ENCODE data around the gene MSX1.
"Not testable (repeated sequence)": the region's sequence is repeated elsewhere in the genome, so short reads cannot be mapped to it uniquely, and the experiment has no call there.

Gene MSX1

GRCh38 chr4:4859325-4859798 is at the start of gene MSX1:
Gene MSX1, plus strand, starts transcription at chr4:4859665. Its CDS starts 235 bp downstream, at chr4:4859900.
- peak; percentile 66 to 68 for DNase-seq

DNA sequence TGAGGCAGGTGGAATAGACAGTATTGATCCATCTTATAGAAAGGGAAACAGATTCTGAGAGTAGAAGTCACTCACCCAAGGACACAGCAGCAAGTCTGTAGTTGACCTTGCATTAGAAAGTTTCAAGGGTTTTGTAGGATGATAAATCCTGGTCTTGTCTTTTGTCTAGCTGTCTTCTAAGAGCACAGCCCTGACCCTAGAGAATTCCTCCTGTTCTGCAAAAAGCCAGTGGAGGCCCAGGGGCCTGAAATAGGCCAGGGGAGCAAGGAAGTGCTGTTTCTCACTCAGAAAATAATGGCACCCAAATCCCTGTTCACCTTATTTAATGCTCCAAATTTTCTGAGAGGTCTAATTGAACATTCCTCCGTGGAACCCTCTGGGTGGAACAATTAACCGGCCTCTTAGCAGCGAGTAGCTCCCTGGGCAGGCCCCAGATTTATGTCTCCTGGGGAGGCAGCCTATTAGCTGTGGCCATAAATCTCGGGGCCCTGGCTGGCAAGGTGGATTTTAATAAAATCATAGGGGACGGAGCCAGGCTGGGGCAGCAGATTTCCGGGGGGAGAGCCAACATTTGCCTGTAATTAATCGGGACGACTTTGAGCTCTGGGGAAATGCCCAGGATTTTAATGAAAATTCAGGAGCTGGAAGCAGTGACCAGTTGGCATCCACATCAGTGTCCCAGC is 49.2 kb upstream of the MSX1 start:
- no peak for DNase-seq

DNA sequence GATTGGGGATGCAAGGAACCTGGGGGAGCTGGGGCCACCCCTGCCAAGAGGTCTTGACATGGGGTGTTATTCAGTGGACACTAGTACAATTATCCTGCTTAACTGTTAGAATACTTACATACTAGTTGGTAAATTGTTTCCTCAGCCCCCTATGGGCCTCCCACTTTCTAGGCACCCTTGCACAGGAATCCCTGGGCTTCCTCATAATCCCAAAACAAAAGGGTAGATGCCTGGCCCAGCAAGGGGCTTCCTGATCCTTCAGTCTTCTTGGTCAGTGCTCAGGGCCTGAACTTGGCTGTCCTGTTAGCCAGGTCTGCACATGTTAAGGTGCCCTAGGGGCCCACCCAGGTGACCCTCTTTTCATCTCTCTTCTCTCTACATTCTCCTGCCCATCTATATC is 48.7 kb upstream of the MSX1 start:
- DNase-seq, result no peak

DNA sequence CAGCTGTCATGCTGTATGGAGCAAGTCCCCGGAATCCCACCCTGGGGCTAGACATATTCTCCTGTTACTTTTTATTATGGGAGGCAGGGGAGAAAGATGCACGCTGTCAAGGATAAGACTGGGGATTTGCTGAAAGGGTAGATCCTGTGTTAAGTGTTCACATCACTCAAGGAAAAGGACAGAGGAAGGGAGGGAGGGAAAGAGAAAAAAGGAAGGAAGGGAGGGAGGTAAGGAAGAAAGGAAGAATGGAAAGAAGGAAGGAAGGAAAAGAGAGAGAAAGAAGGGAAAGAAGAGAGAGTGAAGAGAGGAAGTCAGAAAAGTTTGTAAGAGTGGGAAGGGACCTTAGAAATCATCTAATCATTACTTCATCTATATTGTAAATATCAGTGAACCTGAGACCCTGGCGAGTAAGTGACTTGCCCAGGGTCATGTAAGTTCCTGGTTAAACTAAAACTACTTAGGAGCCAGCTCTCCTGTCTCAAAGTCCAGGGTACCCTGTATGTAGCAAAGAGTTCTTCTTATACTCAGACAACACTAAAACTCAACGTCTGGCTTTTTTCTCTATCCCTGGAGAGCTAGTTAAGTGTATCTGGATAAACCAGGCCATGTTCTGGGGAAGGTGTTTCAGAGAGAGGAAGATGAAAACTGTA is 47.2 kb upstream of the MSX1 start:
- no peak for DNase-seq

- DNase-seq, result no peak
Measured at GRCh38 chr4:4818415-4819212, 40.9 kb upstream of the MSX1 start.

DNA sequence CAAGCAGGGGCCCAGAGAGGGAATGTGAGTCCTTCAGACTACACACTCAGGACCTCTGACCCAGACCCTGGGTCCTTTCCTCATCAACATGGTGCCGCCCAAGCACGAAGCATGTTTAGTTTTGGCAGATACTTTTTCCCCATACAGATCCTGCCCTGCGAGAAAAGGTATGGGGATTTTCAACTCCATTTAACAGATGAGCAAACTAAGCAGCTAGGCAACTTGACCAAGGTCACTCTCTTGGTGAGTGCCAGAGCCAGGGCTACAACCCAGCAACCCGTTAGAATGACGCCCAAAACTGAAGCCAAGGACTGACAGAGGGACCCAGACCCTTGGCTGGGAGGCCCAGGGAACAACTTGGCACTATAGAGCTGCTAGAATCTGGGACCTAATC is 40.3 kb upstream of the MSX1 start:
- no peak for DNase-seq

GRCh38 chr4:4820261-4820660 is 39.2 kb upstream of the MSX1 start:
- DNase-seq, result no peak

GRCh38 chr4:4820739-4821138 is 38.7 kb upstream of the MSX1 start:
- DNase-seq, result no peak

GRCh38 chr4:4821577-4821976 is 37.9 kb upstream of the MSX1 start:
- no peak for DNase-seq

DNA sequence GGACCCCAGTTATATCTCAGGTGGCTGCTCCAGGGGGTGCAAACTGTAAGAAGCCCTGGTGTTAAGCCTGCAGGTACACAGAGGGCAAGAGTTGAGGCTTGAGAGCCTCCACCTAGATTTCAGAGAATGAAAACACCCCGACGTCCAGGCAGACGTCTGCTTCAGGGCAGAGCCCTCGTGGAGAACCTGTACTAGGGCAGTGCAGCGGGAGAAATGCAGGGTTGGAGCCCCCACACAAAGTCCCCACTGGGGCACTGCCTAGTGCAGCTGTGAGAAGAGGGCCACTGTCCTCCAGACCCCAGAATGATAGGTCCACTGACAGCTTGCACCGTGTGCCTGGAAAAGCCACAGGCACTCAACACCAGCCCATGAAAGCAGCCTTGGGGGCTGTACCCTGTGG is 37.2 kb upstream of the MSX1 start:
- not testable (repeated sequence) for DNase-seq

- DNase-seq, result no peak
Measured at GRCh38 chr4:4823621-4824162, 35.8 kb upstream of the MSX1 start.

- DNase-seq, result no peak
Measured at GRCh38 chr4:4824232-4824631, 35.2 kb upstream of the MSX1 start.

- DNase-seq, result no peak
Measured at GRCh38 chr4:4825431-4825830, 34.0 kb upstream of the MSX1 start.

GRCh38 chr4:4829837-4830236 is 29.6 kb upstream of the MSX1 start:
- DNase-seq, result no peak

- DNase-seq, result no peak
Measured at GRCh38 chr4:4831266-4831665, 28.2 kb upstream of the MSX1 start.

GRCh38 chr4:4831825-4832224 is 27.6 kb upstream of the MSX1 start:
- DNase-seq, result no peak

DNA sequence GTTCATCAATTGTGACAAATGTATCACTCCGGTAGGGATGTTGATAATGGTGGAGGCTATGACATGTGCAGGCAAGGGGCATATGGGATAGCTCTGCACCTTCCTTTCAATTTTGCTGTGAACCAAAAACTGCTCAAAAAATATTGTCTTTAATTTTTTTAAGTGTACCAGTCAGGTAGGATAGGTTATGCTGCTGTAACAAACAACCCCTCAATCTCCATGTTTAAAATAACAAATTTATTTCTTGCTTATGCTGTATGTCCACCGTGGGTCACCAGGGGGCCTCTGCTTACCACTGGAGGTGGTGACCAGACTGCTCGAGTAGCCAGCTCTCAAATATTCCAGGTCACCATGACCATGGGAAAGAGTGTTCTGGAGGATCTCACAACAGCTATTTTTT is 23.4 kb upstream of the MSX1 start:
- no peak for DNase-seq

DNA sequence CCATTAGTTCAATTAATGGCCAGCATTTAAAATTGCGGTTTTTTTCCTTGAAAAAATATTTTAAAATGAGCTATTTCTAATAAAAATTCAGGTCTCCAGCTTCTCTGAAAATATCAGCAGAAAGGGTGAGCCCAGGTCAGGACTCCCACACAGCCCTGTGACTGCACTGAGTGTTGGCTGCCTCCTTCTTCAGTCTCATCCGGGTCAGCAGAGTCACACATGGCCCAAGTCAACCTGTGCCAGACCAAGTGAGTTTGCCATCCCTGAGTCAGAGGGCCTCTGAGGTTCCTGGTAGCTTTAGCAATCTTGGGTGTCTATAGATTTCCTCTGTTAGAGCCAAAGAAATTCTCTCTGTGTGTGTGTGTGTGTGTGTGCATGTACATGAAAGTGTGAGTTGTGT is 22.1 kb upstream of the MSX1 start:
- DNase-seq, result no peak

- no peak for DNase-seq
Measured at GRCh38 chr4:4838051-4838935, 21.2 kb upstream of the MSX1 start.

GRCh38 chr4:4838936-4839810 is 20.3 kb upstream of the MSX1 start:
- DNase-seq, result no peak

GRCh38 chr4:4840351-4840750 is 19.1 kb upstream of the MSX1 start:
- DNase-seq, result no peak

DNA sequence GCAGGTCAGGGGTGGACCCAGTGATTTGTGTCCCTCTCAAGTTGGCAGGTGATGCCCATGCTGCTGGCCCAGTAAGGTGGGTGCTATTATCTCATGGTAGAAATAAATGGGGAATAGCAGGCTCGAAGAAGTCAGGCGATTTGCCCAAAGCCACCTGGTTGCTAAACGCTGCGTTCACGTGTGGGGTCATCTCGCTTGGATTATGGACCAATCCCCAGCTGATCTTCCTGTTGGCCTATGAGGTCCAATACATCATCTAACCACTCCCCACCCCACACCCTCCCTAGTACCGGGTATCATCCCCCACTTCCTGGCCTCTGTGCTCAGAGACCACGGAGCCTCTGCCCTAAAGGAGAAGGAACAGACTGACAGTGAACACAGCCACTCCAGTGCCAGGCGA is 18.3 kb upstream of the MSX1 start:
- DNase-seq, result no peak

All from AML-193 (cell line).